Caco-2 (cell line): ENCODE data around the gene TESMIN. TPM values are rescaled to one million over a fixed set of nuclear protein-coding genes. Genes with fewer than 3 reads are reported as not detected.

Experiments used
- BruUV-seq: library from RNA; stranded (reverse); fragments of 400-500 nt; replicated peaks from 2 replicates; lab custom pipeline; 2021; lab: Mats Ljungman, UMichigan
- CTCF ChIA-PET: fragments of 300-600 bp; sonication (Branson Sonifier 250); formaldehyde crosslinking; loops from one replicate; lab custom pipeline; 2022; ENCODE audit warnings: antibody characterized with exemption; lab: Charles Lee
- POLR2A ChIA-PET: fragments of 300-600 bp; sonication (Branson Sonifier 250); formaldehyde crosslinking; loops from one replicate; lab custom pipeline; 2022; ENCODE audit warnings: antibody characterized with exemption; lab: Charles Lee
- DNase-seq, 2 experiments: peaks; one replicate each; pipeline versions ENCODE4 v3.0.0 to v3.0.0-alpha.2; 2020 to 2022
- H3K27me3 ChIP-seq: replicated peaks from 2 replicates; pipeline ENCODE4 v1.6.0; 2011; ENCODE audit warnings: low read length; ENCODE audit not compliant: control insufficient read depth, insufficient read depth
- H3K36me3 ChIP-seq: 2 replicates; pipeline ENCODE4 v1.5.1; 2011; ENCODE audit warnings: low read length; ENCODE audit not compliant: control insufficient read depth, insufficient read depth
- H3K4me1 ChIP-seq: fragments of 250-450 bp; sonication (Bioruptor Pico); 2 replicates; pipeline ENCODE4 v1.5.1; 2020; ENCODE audit warnings: mild to moderate bottlenecking
- H3K4me3 ChIP-seq: 2 replicates; pipeline ENCODE4 v1.5.1; 2011; ENCODE audit warnings: low read depth, mild to moderate bottlenecking, control low read depth, low read length
- H3K9me3 ChIP-seq: fragments of 250-450 bp; sonication (Bioruptor Pico); 2 replicates; pipeline ENCODE4 v1.5.1; 2020; ENCODE audit warnings: mild to moderate bottlenecking, moderate library complexity
- H3K27ac Mint-ChIP-seq: one replicate; pipeline ENCODE4 v1.8.0; 2022; ENCODE audit warnings: mixed read lengths; ENCODE audit not compliant: unreplicated experiment
- H3K27me3 Mint-ChIP-seq: one replicate; pipeline ENCODE4 v1.8.0; 2022; ENCODE audit warnings: mixed read lengths; ENCODE audit not compliant: insufficient read depth, unreplicated experiment
- H3K36me3 Mint-ChIP-seq: one replicate; pipeline ENCODE4 v1.8.0; 2022; ENCODE audit warnings: mild to moderate bottlenecking, mixed read lengths; ENCODE audit not compliant: insufficient read depth, unreplicated experiment
- H3K4me1 Mint-ChIP-seq: one replicate; pipeline ENCODE4 v1.8.0; 2022; ENCODE audit warnings: low read depth, mixed read lengths; ENCODE audit not compliant: unreplicated experiment
- H3K4me3 Mint-ChIP-seq: one replicate; pipeline ENCODE4 v1.8.0; 2022; ENCODE audit warnings: mild to moderate bottlenecking, moderate library complexity, mixed read lengths; ENCODE audit not compliant: unreplicated experiment
- H3K9me3 Mint-ChIP-seq: one replicate; pipeline ENCODE4 v1.8.0; 2022; ENCODE audit warnings: mixed read lengths; ENCODE audit not compliant: unreplicated experiment
- CTCF ChIP-seq, 2 experiments: fragments of 200-600 bp in 1 of 2; IDR thresholded peaks; 1 replicate in 1 of 2; 2 replicates in 1 of 2; pipeline versions ENCODE4 v1.5.1 to v1.8.0; 2011 to 2022; ENCODE audit warnings: antibody characterized with exemption in 1 of 2, control low read depth in 1 of 2, inconsistent platforms in 1 of 2, low read depth in 1 of 2, low read length in 1 of 2, mild to moderate bottlenecking in 1 of 2, moderate library complexity in 1 of 2; ENCODE audit not compliant: insufficient read depth in 1 of 2, severe bottlenecking in 1 of 2, unreplicated experiment in 1 of 2
- intact Hi-C: fragments of 100-400 bp; cut with micrococcal nuclease; formaldehyde crosslinking; loops from one replicate; pipeline ENCODE4 v1.10.0; 2022; ENCODE audit not compliant: unreplicated experiment
- total RNA-seq: library from RNA; stranded (reverse); gene quantifications from 2 replicates; pipeline ENCODE4 v1.2.3, GENCODE V29; 2022

Gene TESMIN
- total RNA-seq, 1 experiment from 2014 or later, result 26.2 TPM

- no peaks in the 10 kb centered on the region for H3K36me3 ChIP-seq
- H3K4me1 Mint-ChIP-seq, result peaks cover 7% of the 10 kb centered on the region
- POLR2A ChIA-PET, result no interaction called here
- H3K27me3 Mint-ChIP-seq, result peaks cover 3% of the 10 kb centered on the region
- no peaks in the 10 kb centered on the region for H3K9me3 ChIP-seq
- H3K4me3 ChIP-seq, result no peak overlapping the region
- CTCF ChIA-PET, result no interaction called here
- no peak for DNase-seq
- H3K27ac Mint-ChIP-seq, result no peak overlapping the region
- BruUV-seq, result no TSS peak
- no peaks in the 10 kb centered on the region for H3K27me3 ChIP-seq
- H3K36me3 Mint-ChIP-seq, result no peaks in the 10 kb centered on the region
- no peak for TF ChIP-seq CTCF (IDR thresholded peaks at IDR 0.05; ENCODE audit: insufficient read depth in 1 of 2, low read depth in 1 of 2, low read length in 1 of 2, severe bottlenecking in 1 of 2, unreplicated experiment in 1 of 2)
- H3K4me3 Mint-ChIP-seq, result no peak overlapping the region
- H3K9me3 Mint-ChIP-seq, result no peaks in the 10 kb centered on the region
- intact Hi-C loops, result no loop called here
- H3K4me1 ChIP-seq, result peaks cover 6% of the 10 kb centered on the region; the same call in 1 of the 2 replicates
These were observed 22.3 kb upstream of the TESMIN start for GRCh38 chr11:68773521-68774193.

GRCh38 chr11:68772936-68773335, 21.6 kb upstream of the TESMIN start:
- no peak for DNase-seq
- no peak overlapping the region for H3K4me3 Mint-ChIP-seq
- ChIA-PET CTCF (interaction anchor here (1.5 kb wide), 1 partner anchor 26 kb away, joined by 3 read pairs; no protein-coding TSS in a partner anchor), POLR2A (no interaction called here)
- H3K9me3 ChIP-seq, result no peaks in the 10 kb centered on the region
- H3K27me3 ChIP-seq, result no peaks in the 10 kb centered on the region
- BruUV-seq, result no TSS peak
- H3K4me1 Mint-ChIP-seq, result peaks cover 7% of the 10 kb centered on the region
- H3K4me3 ChIP-seq, result no peak overlapping the region
- H3K27me3 Mint-ChIP-seq, result peaks cover 3% of the 10 kb centered on the region
- H3K9me3 Mint-ChIP-seq, result no peaks in the 10 kb centered on the region
- TF ChIP-seq CTCF (IDR thresholded peaks at IDR 0.05; ENCODE audit: insufficient read depth in 1 of 2, low read depth in 1 of 2, low read length in 1 of 2, severe bottlenecking in 1 of 2, unreplicated experiment in 1 of 2), result no peak
- peaks cover 6% of the 10 kb centered on the region; the same call in 1 of the 2 replicates for H3K4me1 ChIP-seq
- H3K36me3 Mint-ChIP-seq, result no peaks in the 10 kb centered on the region
- intact Hi-C loops, result no loop called here
- H3K27ac Mint-ChIP-seq, result no peak overlapping the region
- H3K36me3 ChIP-seq, result no peaks in the 10 kb centered on the region

GRCh38 chr11:68770781-68771180, 19.5 kb upstream of the TESMIN start:
- Mint-ChIP-seq H3K27me3 (peaks cover 3% of the 10 kb centered on the region), H3K4me1 (no peaks in the 10 kb centered on the region), H3K9me3 (no peaks in the 10 kb centered on the region), H3K4me3 (no peak overlapping the region), H3K27ac (no peak overlapping the region), H3K36me3 (no peaks in the 10 kb centered on the region)
- no peak for TF ChIP-seq CTCF (IDR thresholded peaks at IDR 0.05; ENCODE audit: insufficient read depth in 1 of 2, low read depth in 1 of 2, low read length in 1 of 2, severe bottlenecking in 1 of 2, unreplicated experiment in 1 of 2)
- DNase-seq, result no peak
- H3K27me3 ChIP-seq, result no peaks in the 10 kb centered on the region
- ChIA-PET POLR2A (no interaction called here), CTCF (no interaction called here)
- BruUV-seq, result no TSS peak
- intact Hi-C loops, result no loop called here
- H3K9me3 ChIP-seq, result no peaks in the 10 kb centered on the region
- no peaks in the 10 kb centered on the region for H3K36me3 ChIP-seq
- H3K4me1 ChIP-seq, result 0 out of 2 replicates have a peak, but pooled peaks cover 6% of the 10 kb centered on the region
- no peak overlapping the region for H3K4me3 ChIP-seq
